ENCODE results near the gene PRIM1.
"Not testable (repeated sequence)": the region's sequence is repeated elsewhere in the genome, so short reads cannot be mapped to it uniquely, and the experiment has no call there.

The PRIM1 gene

DNA sequence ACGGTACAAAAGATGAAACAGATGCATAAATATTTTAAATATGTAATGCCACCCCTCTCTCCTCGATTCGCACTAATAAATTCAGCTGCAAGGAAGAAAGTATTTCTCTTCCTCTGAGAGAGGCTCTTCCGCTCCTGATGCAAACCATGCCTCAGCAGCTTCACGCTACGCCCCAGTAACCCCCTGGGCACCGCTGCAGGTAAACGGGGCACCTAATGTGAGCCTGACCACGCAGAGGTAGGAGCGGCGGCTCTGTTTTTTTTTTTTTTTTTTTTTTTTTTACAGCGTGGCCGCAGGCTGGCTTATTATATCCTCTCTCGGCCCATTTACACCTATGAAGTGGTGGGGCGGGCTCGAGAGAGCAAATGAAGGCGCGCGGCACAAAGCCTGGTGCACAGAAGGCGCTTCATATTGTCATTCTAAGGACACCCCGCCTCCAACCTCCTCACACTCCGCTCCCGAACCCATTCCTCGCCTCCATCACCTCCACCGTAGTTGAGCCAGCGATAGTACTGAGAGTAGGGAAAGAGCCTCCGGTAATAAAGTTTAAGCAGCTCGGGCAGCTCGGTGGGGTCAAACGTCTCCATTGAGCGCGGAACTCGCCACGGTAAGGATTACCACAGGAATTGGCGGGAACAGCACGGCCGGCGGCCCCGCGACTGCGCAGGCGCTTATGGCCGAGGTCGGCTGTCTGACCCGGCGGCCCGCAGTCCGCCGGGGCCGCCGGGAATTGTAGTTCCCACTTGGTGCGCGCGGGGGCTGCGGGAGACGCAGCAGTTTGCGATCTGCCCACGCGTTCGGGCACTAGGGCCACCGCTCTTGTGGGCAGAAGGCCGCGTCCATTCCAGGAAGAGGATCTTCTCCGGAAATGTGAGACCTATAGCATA is at the start of gene PRIM1:
Gene PRIM1, minus strand, starts transcription at position 612 of the 887 bp plus-strand sequence. Its CDS starts 25 bp downstream, at position 587.
- DNase-seq (ENCODE audit: low spot score): peak; percentile 96

DNA sequence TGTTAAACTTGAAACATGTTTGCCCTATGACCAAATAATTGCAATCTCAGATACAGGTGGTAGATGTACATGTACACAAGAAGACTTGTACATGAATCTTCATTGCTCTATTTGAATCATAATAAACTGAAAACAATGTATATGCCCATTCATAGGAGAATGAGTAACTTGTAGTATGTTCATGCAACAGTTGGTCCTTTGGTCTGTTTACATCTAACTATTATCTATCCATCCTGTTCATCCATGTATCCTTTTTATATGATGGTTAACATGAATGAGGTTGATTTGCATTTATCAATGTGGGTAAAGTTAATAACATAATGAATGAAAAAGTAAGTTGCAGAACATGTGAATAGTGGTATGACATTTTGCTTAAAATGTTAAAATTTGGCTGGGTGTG is 48.1 kb upstream of the PRIM1 start:
- DNase-seq (ENCODE audit: low spot score): no peak

DNA sequence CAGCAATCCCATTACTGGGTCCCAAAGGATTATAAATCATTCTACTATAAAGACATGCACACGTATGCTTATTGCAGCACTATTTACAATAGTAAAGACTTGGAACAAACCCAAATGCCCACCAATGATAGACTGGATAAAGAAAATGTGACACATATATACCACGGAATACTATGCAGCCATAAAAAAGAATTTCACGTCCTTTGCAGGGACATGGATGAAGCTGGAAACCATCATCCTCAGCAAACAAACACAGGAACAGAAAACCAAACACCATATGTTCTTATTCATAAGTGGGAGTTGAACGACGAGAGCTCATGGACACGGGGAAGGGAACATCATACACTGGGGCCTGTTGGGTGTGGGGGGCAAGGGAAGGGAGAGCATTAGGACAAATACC is 47.2 kb upstream of the PRIM1 start:
- DNase-seq (ENCODE audit: low spot score): not testable (repeated sequence)

DNA sequence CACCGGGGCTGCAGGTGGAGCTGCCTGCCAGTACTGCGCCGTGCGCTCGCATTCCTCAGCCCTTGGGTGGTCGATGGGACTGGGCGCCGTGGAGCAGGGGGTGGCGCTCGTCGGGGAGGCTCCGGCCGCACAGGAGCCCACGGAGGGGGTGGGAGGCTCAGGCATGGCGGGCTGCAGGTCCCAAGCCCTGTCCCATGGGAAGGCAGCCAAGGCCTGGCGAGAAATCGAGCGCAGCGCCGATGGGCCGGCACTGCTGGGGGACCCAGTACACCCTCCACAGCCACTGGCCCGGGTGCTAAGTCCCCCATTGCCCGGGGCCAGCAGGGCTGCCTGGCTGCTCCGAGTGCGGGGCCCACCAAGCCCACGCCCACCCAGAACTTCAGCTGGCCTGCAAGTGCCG is 43.7 kb upstream of the PRIM1 start:
- not testable (repeated sequence) for DNase-seq (ENCODE audit: low spot score)

DNA sequence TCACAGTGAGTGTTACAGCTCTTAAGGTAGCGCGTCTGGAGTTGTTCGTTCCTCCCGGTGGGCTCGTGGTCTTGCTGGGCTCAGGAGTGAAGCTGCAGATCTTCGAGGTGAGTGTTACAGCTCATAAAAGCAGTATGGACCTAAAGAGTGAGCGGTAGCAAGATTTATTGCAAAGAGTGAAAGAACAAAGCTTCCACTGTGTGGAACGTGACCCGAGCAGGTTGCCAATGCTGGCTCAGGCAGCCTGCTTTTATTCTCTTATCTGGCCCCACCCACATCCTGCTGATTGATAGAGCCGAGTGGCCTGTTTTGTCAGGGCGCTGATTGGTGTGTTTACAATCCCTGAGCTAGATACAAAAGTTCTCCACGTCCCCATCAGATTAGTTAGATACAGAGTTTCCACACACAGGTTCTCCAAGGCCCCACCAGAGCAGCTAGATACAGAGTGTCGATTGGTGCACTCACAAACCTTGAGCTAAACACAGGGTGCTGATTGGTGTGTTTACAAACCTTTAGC is 43.0 kb upstream of the PRIM1 start:
- DNase-seq (ENCODE audit: low spot score): not testable (repeated sequence)

DNA sequence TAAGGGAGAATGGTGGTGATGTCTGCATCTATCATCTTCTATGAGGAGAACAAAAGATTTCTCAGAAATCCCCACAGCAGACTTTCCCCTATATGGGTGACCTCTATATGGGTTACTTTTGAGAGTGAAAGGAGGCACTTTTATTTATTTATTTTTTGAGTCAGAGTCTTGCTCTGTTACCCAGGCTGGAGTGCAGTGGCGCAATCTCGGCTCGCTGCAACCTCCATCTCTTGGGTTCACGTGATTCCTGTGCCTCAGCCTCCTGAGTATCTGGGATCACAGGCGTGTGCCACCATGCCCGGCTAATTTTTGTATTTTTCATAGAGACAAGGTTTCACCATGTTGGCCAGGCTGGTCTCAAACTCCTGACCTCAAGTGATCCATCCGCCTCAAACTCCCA is 41.0 kb upstream of the PRIM1 start:
- not testable (repeated sequence) for DNase-seq (ENCODE audit: low spot score)

DNA sequence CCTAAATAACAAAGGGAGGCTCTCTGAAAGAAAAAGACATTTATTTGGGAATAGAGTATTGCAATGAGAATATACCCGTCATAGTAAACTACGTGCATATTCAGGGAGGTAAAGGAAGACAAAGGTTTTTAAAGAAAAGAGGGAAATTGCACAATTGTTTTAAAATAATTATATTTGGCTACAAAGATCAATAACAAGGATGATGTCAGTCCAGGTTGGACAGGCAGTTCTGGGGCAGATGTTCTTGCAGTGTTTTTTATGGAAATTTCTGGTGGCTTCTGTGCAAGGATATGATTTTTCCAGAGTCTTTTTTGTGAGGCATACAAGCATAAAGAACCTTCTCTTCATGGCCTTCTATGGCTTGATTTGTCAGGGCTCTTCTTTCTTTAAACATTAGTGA is 40.6 kb upstream of the PRIM1 start:
- no peak for DNase-seq (ENCODE audit: low spot score)

DNA sequence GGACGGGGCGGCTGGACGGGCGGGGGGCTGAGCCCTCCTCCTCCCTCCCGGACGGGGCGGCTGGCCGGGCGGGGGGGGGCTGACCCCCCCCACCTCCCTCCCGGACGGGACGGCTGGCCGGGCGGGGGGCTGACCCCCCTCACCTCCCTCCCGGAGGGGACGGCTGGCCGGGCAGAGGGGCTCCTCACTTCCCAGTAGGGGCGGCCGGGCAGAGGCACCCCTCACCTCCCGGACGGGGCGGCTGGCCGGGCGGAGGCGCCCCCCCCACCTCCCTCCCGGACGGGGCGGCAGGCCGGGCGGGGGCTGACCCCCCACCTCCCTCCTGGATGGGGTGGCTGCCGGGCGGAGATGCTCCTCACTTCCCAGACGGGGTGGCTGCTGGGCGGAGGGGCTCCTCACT is 37.3 kb upstream of the PRIM1 start:
- DNase-seq (ENCODE audit: low spot score): not testable (repeated sequence)

DNA sequence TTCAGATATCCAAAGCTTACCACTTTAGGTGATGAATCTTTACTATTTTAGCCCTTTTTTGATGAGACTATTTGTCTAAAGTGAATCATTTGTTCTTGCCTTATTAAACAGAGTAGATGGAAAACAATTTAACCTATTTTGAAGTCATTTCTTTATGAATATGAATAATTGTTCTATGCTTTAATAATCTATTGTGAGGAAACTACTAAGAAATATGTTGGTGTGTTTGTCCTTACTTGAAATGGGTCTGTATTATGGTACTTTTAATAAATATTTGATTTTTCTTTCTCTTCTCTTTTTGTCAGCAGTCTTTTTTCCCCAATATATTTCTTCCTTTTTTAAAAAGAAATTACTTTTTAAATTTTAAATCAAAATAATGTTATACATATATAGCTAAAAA is 35.4 kb upstream of the PRIM1 start:
- no peak for DNase-seq (ENCODE audit: low spot score)

DNA sequence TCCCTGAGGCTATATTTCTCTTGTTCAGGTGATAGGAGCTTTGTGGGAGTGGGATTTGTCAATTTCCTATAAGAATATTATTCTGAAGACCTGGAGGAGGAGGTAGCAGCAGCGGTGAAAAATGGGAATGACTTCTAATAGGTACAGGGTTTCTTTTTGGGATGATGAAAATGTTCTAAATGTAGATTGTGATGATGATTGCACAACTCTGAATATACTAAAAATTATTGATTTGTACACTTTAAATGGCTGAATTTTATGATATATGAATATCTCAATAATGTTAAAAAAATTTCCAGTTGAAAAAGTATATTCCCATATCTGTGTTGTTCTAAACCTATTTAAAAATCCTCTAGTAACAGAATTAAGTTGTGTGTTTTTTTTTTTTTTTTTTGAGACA is 33.8 kb upstream of the PRIM1 start:
- no peak for DNase-seq (ENCODE audit: low spot score)

DNA sequence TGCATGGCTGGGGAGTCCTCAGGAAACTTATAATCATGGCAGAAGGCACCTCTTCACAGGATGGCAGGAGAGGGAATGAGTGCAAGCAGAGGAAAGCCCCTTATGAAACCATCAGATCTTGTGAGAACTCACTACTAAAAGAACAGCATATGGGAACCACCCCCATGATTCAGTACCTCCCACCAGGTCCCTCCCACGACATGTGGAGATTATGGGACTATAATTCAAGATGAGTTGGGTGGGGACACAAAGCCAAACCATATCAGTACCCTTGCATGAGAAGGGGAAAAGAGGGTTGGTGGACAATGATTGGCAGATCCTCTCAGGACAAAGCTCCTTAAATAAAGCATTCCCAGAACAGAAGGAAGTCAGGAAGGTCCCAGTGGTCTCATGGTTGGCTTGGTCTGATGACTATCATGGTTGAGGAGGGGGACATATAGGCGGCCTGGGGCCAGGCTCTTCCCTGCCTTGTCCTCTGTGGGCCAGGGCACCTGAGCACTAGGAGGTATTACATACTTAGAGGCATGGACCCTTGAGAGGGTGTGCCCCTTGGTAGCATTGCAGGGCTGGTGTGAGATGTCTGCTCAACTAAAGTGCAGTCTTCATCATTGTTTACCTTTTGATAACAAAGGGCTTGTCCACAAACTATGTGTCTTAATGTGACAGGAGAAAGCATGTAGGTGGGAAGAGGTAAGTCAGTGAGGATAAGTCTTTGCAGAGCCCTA is 33.2 kb upstream of the PRIM1 start:
- no peak for DNase-seq (ENCODE audit: low spot score)

DNA sequence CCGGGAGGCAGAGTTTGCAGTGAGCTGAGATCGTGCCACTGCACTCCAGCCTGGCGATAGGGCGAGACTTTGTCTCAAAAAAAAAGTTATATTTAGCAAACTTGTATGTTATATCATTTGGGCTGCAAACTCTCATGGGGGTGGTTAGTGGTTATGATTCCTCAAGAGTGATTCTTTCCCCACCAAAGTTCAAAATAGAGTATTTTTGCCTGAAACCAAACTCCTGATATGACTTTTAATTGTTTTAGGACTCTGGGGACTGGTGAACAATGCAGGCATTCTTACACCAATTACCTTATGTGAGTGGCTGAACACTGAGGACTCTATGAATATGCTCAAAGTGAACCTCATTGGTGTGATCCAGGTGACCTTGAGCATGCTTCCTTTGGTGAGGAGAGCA is 29.6 kb upstream of the PRIM1 start:
- no peak for DNase-seq (ENCODE audit: low spot score)

DNA sequence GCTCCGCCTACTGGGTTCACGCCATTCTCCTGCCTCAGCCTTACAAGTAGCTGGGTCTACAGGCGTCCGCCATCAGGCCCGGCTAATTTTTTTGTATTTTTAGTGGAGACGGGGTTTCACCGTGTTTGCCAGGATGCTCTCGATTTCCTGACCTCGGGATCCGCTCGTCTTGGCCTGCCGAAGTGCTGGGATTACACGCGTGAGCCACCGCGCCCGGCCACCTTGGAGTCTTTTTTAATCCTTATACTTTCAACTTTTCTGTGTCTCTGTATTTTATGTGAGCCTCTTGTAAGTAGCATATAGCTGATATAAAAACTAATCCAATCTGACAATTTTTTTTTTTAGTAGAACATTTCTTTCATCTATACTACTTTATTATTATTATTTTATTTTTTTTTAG is 26.6 kb upstream of the PRIM1 start:
- no peak for DNase-seq (ENCODE audit: low spot score)

DNA sequence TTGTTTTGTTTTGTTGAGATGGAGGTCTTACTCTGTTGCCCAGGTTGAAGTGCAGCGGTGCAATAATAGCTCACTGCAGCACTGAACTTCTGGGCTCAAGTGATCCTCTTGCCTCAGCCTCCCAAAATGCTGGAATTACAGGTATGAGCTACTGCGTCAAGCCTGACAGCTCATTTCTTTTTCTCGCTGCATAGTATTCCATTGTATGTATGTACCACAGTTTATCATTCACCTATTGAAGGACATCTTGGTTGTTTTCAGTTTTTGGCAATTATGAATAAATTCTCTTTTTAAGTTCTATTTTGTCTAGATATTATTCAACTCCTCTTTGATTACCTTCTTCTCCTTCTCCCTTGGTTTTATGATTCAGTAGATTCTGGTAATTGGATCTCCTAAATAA is 24.5 kb upstream of the PRIM1 start:
- no peak for DNase-seq (ENCODE audit: low spot score)

DNA sequence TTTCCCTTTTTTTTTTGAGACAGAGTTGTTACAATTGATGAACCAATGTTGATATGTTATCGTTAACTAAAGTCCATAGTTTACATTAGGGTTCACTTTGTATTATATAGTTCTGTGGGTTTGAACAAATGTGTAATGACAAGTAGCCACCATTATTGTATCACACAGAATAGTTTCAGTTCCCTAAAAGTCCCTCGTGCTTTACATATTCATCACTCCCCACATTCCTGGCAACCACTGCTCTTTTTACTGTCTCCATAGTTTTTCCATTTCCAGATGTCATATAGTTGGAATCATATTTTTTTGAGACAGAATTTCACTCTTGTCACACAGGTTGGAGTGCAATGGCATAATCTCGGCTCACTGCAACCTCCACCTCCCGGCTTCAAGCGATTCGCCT is 23.5 kb upstream of the PRIM1 start:
- no peak for DNase-seq (ENCODE audit: low spot score)

DNA sequence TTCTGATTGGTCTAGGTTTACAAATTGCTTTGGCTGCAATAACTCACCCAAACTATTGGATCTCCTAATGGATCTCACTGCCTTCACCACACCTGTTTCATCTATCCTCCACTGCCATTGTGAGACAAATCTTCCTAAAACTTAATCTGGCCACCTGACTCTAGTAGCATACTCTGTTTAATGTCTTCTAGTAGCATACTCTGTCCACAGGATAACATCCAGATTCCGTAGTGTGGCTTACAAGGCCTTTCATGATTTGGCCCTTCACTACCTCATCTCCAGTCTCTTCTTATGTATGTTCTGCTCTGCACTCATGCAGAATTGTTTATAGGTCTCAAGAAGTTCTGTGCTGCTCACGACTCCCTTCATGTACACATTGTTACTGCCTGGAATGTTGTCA is 21.0 kb upstream of the PRIM1 start:
- no peak for DNase-seq (ENCODE audit: low spot score)

DNA sequence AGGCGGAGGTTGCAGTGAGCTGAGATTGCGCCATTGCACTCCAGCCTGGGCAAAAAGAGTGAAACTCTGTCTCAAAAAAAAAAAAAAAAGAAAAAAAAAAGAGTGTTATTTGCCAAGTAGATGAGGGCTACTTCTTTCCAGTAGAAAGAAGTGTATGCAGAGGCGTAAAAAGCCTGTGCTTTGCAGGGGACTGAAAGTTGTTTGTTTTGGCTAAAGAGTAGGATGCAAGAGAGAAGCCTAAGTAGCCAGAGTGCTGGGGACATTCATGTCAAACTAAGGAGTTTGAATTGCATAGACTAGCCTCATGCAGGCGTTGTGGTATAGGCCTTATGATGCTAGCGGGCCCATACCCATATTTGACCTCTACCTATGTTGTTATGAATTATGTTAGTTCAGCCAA is 20.5 kb upstream of the PRIM1 start:
- DNase-seq (ENCODE audit: low spot score): no peak

DNA sequence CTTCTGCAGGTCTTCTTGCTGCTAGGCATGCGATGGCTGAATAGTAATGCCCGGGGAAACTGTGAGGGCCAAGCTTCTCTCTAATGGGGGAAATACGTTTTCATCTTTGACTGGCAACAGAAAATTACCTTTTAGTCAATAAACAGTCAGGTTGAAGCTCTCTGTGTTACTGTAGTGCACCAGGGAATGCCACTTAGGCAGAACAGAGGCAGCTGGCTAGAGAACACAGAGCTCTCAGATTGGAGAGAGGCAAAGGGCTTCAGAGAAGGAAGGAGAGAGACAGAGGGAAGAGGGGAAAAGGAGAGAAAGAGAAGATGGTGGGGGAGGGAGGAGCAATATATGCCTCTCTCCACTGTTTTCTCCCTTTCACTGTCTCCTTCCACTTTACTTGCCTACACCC is 17.7 kb upstream of the PRIM1 start:
- DNase-seq (ENCODE audit: low spot score): no peak

DNA sequence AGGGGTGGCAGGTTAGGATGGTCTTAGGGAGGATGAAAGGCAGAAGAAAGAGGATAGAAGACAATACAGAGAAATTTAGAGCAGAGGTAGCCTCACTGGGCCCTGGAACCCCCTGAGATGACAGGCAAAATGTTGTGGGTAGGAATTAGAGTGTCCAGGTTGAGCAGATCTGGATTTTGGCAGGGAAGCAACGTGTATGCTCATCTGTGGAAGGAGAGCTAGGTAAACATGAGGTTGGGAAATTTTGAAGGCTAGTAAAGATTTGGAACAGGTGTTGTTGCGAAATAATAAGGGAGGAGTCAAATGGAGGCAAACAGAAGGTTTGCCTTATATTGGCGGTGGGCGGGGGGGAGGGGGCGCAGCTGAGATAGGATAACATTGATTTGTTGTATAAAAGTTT is 16.3 kb upstream of the PRIM1 start:
- DNase-seq (ENCODE audit: low spot score): no peak

DNA sequence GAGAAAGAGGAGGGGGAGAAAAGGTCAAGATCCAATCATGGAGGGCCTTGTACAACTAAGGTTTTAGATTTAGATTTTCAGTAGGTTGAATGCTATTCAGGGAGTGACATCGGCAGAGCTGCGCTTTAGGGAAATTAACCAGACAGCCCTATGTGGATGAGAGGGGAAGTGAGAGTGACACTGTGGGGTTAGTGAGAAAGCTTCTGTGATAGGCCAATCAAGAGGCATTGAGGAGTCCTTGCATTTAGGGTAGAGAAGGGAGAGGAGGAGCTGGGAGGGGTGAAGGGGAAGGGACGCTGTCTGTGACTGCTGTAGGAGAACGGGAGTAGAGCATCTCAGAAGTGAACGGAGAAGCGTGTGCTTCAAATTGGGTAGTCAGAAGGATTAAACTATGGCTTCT is 14.4 kb upstream of the PRIM1 start:
- no peak for DNase-seq (ENCODE audit: low spot score)

DNA sequence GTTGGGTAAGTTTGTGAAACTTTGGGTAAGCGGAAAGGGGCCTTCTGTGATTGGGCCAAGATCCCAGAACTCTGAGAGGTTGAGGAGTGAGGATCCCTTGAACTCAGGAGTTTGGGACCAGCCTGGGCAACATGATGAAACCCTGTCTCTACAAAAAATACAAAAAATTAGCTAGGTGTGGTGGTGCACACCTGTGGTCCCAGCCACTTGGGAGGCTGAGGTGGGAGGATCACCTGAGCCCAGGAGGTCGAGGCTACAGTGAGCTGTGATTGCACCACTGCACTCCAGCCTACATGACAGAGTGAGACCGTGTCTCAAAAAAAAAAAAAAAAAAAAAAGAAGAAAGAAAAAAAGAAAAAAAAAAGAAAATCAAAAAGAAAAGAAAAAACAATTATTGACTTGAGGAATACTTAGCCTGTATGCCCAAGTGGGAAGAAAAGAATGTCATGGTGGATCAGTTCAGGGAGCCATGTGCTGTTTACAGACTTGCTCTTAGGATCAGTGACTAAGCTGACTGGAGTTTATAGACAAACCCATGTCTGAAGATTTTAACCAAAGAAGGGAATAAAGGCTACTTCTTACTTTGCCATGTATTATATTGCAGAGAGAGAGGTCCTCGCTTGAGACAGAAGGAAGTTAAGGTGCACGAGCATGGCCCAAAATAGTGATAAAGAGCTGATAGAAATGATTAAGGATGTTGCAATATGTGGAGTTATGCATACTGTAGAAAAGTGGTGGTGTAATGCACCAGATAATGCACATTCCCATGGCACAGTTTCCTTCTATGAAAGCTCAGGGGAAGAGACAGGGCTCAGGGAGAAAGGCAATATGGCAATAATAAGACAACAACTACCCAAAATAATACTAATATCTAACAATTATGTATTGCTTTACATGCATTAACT is 11.9 kb upstream of the PRIM1 start:
- peak; percentile 27 for DNase-seq (ENCODE audit: low spot score)

DNA sequence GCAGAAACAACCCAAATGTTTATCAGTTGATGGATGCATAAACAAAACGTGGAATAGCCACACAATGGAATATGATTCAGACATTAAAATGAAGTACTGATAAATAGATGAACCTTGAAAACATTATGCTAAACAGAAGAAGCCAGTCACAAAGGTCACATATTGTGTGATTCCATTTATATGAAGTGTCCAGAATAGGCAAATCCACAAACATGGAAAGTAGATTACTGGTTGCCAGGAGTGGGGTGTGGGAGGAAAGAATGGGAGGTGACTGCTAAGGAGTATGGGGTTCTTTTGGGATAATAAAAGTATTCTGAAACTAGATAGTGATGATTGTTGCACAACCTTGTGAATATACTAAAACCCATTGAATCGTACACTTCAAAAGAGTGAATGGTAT is 9.7 kb upstream of the PRIM1 start:
- no peak for DNase-seq (ENCODE audit: low spot score)
